ENCODE data around the gene INPP1. TPM values are rescaled to one million over a fixed set of nuclear protein-coding genes. Genes with fewer than 3 reads are reported as not detected.
"Not testable (repeated sequence)": the region's sequence is repeated elsewhere in the genome, so short reads cannot be mapped to it uniquely, and the experiment has no call there.

Gene INPP1
- total RNA-seq, 2 experiments from 2014 or later: 10.6 to 11.9 TPM

DNA sequence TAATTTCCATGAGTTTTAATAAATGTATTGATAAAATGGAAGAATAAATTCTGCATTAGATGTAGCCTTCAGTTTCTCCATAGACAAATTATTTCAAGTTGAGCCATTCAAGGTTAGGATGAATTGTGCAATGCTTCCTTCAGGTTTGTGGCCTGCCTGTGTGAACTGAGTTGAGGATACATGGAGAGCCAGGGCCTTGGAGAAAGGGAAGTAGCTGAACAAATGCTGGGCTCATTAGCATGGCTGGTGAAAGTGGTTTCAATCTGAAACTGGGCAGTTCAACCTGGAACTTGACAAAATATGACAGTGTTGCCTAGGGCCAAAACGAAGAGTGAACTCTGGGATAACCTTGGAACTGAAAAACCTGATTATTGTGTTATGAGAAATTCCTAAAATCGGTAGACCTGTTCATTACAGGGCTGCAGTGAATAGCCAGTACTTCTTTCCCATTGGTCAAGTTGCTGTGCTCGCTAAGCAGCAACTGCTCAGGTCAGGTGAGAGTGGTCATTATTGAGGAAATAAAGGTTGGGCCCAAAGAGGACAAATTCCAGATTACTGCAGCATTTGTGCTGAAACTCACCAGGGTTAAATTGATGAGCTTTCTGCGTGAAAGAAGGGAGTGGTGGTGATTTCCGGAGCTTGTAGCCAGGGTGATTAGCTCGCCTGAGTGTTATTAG is 12.7 kb downstream of the INPP1 start:
- DNase-seq: no peak
- POLR2A ChIA-PET: interaction anchor here (0.9 kb wide), 1 partner anchor 9 kb away, joined by 3 read pairs; no protein-coding TSS in a partner anchor
- Mint-ChIP-seq H3K36me3 (ENCODE audit: low read depth) (peaks cover 9% of the 10 kb centered on the region), H3K4me3 (no peak overlapping the region), H3K27ac (no peak overlapping the region), H3K27me3 (no peaks in the 10 kb centered on the region), H3K9me3 (no peaks in the 10 kb centered on the region), H3K4me1 (peaks cover 30% of the 10 kb centered on the region)
- CTCF ChIA-PET: interaction anchor here (1.4 kb wide), 1 partner anchor 12 kb away, joined by 5 read pairs; no protein-coding TSS in a partner anchor

DNA sequence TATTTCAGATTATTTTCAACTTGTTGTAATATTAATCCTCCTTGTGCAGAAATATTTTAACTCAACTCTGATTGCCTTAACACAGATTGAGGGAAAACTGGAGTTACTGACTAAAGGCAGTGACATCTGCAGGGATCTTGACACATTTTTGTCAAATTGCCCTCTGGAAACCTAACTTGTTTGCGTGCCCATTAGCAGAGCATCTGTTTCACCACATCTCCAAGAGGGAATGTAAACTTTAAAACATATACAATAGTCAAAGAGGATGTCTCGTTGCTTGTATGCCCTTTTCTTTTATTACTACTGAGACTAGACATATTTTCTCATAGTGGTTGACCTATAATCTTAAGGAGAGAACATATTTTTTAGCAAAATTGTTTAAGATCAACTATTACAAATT is 14.2 kb downstream of the INPP1 start:
- ChIA-PET CTCF (no interaction called here), POLR2A (no interaction called here)
- H3K27me3 Mint-ChIP-seq: no peaks in the 10 kb centered on the region
- no peak overlapping the region for H3K4me3 Mint-ChIP-seq
- H3K36me3 Mint-ChIP-seq (ENCODE audit: low read depth): no peaks in the 10 kb centered on the region
- no peak for DNase-seq
- H3K27ac Mint-ChIP-seq: no peak overlapping the region
- no peaks in the 10 kb centered on the region for H3K9me3 Mint-ChIP-seq
- H3K4me1 Mint-ChIP-seq: peaks cover 29% of the 10 kb centered on the region

DNA sequence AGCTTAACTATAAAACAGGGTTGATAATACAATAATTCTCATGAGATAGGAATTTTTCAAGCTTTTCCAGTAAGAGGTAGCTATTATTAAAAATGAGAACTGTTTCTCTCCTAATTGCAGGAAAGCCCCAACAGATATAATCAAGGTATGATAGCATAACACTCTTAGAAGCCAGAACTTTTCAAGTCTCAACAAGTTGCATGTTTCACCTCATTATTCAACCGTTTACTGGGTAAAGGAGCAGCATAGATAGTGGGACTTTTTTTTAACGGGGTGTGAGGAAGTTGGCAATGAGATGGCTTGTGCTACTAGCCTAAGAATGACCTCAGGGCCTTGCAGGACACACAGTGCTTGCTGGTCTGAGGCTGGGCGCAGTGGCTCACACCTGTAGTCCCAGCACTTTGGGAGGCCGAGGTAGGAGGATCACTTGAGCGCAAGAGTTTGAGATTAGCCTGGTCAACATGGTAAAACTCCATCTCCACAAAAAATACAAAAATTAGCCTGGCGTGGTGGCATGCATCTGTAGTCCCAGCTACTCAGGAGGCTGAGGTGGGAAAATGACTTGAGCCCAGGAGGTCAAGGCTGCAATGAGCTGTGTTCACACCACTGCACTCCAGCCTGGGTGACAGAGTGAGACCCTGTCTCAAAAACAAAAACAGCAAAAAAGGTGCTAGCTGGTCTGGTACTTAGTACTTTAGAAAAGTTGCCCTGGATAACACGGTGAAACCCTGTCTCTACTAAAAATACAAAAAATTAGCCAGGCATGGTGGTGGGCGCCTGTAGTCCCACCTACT is 15.5 kb downstream of the INPP1 start:
- ChIA-PET CTCF (interaction anchor here (0.8 to 1.1 kb wide), 2 partner anchors 15 to 270 kb away, joined by 3 to 6 read pairs; partner anchors contain the start of gene INPP1), POLR2A (interaction anchor here (1.3 to 2.2 kb wide), 3 partner anchors 15 to 175 kb away, joined by 8 to 17 read pairs (median 9); partner anchors contain the start of genes INPP1 and MFSD6)
- H3K36me3 Mint-ChIP-seq (ENCODE audit: low read depth); H3K27ac Mint-ChIP-seq; H3K27me3 Mint-ChIP-seq; H3K9me3 Mint-ChIP-seq; DNase-seq; H3K4me3 Mint-ChIP-seq: not testable (repeated sequence)
- peaks cover 27% of the 10 kb centered on the region for H3K4me1 Mint-ChIP-seq

DNA sequence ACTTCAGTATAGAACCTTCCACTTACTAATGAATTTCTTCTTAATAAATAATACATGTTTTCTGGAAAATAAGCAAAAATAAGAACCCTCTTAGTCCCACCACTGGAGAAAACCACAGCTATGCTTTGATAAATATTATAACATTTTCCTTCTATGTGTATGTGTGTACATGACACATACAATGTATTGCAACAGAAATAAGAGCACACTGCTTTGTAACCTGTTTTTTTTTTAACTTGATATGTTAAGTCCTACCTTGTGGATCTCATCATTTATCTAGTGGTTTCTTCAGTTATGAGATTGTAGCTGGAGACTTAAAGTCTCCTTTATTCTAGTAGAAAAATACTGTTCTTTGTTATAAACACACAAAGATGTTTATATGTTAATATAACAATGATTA is 17.2 kb downstream of the INPP1 start:
- Mint-ChIP-seq H3K4me3 (peak overlapping the region; percentile 82), H3K27ac (peak overlapping the region; percentile 81)
- POLR2A ChIA-PET: interaction anchor here (1.0 to 2.2 kb wide), 4 partner anchors 17 to 173 kb away, joined by 6 to 17 read pairs (median 8); partner anchors contain the start of genes HIBCH, INPP1 and MFSD6

DNA sequence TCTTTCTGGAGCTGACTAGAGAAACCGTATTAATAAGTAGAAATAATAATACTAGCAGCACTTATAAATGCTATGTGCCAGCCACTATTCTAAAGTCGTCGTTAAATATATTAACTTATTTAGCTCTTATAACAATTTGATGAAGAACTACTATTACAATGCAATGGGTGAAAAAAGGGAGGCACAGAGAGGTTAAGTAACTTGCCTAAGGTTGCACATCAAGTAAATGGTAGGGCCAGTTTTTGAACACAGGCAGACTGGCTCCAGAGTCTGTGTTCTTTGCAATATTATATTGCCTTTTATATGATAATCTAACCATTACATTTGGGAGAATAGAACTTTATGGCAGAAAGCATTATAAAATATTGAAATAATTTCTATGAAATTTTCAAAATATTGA is 17.6 kb downstream of the INPP1 start:
- peaks cover 27% of the 10 kb centered on the region for H3K4me1 Mint-ChIP-seq
- POLR2A ChIA-PET: interaction anchor here (1.6 to 2.2 kb wide), 2 partner anchors 17 to 173 kb away, joined by 8 to 17 read pairs; partner anchors contain the start of gene INPP1

More for the DNA sequence above, 17.2 kb downstream of the INPP1 start:
- Mint-ChIP-seq H3K4me1 (peaks cover 27% of the 10 kb centered on the region), H3K9me3 (no peaks in the 10 kb centered on the region), H3K27me3 (no peaks in the 10 kb centered on the region), H3K36me3 (ENCODE audit: low read depth) (peaks cover 7% of the 10 kb centered on the region)
- CTCF ChIA-PET: interaction anchor here (0.6 to 1.9 kb wide), 5 partner anchors 10 to 609 kb away, joined by 3 to 13 read pairs (median 4); partner anchors contain the start of genes HIBCH and INPP1
- DNase-seq: no peak

DNA sequence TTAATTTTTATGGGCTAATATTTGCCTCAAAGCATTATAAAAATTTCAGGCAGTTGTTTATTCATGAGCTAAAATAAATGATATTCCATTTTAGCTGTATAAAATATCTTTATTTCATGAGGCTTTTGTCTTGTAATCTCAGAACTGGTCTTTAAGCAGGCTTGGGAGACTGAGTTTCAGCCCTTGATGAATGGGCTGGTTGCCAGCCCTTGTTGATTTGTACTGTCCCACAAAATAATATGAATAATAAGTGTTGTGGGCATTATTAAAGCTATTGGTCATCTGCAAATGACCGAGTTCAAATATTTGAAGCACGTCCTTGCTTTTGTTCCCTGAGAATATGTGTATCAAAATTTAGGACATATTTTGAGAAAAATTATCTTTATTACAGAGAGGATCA is 18.2 kb downstream of the INPP1 start:
- no peak overlapping the region for H3K4me3 Mint-ChIP-seq
- H3K27ac Mint-ChIP-seq: no peak overlapping the region
- no peaks in the 10 kb centered on the region for H3K27me3 Mint-ChIP-seq
- H3K9me3 Mint-ChIP-seq: no peaks in the 10 kb centered on the region
- peaks cover 27% of the 10 kb centered on the region for H3K4me1 Mint-ChIP-seq
- no peak for DNase-seq
- peaks cover 7% of the 10 kb centered on the region for H3K36me3 Mint-ChIP-seq (ENCODE audit: low read depth)
- ChIA-PET POLR2A (no interaction called here), CTCF (interaction anchor here (1.8 to 1.9 kb wide), 2 partner anchors 18 to 42 kb away, joined by 8 to 13 read pairs; partner anchors contain the start of genes HIBCH and INPP1)

More for the DNA sequence above, 17.6 kb downstream of the INPP1 start:
- H3K36me3 Mint-ChIP-seq (ENCODE audit: low read depth): peaks cover 7% of the 10 kb centered on the region
- CTCF ChIA-PET: interaction anchor here (0.9 to 1.9 kb wide), 4 partner anchors 10 to 41 kb away, joined by 3 to 13 read pairs (median 6); partner anchors contain the start of genes HIBCH and INPP1
- no peak overlapping the region for H3K4me3 Mint-ChIP-seq
- H3K27ac Mint-ChIP-seq: no peak overlapping the region
- no peaks in the 10 kb centered on the region for H3K27me3 Mint-ChIP-seq
- no peak for DNase-seq
- H3K9me3 Mint-ChIP-seq: no peaks in the 10 kb centered on the region

DNA sequence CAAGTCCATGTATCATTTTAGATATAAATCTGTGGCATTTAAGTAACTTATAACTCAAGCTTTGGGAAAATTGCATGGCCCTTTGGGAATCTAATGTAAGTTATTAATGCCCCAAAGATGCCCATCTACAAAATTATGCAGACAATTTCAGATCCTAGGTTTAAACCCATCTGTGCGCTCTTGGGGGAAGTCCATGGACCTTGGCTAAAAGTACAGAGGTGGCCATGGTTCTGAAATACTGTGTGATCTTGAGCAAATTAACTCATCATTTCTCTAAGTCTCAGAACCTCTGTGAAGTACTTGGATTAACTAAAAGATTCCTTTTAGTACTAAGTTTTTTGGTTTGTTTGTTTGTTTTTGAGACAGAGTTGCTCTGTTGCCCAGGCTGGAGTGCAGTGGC is 19.5 kb downstream of the INPP1 start:
- no peaks in the 10 kb centered on the region for H3K27me3 Mint-ChIP-seq
- no peaks in the 10 kb centered on the region for H3K9me3 Mint-ChIP-seq
- H3K4me1 Mint-ChIP-seq: peaks cover 27% of the 10 kb centered on the region
- no peak for DNase-seq
- H3K4me3 Mint-ChIP-seq: no peak overlapping the region
- POLR2A ChIA-PET: no interaction called here
- H3K36me3 Mint-ChIP-seq (ENCODE audit: low read depth): peaks cover 9% of the 10 kb centered on the region
- CTCF ChIA-PET: no interaction called here
- H3K27ac Mint-ChIP-seq: no peak overlapping the region

DNA sequence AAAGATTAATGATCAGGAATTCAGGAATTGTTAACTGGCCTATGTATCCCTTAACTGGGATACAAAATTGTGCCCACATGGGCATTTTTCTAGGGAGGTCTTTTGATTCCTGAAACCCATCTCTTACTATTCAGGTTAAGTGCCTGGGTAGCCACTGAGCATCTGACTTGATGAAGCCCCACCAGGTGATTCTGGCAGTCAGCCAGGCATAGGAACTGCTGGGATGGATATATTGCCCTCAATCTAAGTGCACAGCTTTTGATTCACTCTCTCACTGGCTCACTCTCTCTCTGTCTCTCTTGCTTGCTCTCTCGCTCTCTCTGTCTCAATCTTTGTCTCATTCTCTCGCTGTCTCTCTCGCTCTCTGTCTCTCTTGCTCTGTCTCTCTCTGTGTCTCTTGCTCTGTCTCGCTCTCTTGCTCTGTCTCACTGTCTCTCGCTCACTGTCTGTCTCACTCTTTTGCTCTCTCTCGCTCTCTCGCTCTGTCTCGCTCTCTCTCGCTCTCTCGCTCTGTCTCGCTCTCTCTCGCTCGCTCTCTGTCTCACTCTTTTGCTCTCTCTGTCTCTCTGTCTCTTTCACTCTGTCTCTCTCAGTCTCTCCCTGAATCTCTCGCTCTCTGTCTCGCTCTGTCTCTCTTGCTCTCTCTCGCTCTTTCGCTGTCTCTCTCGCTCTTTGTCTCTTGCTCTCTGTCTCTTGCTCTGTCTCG is 22.3 kb downstream of the INPP1 start:
- no peak overlapping the region for H3K4me3 Mint-ChIP-seq
- H3K9me3 Mint-ChIP-seq: no peaks in the 10 kb centered on the region
- no peak overlapping the region for H3K27ac Mint-ChIP-seq
- peaks cover 10% of the 10 kb centered on the region for H3K4me1 Mint-ChIP-seq
- no peaks in the 10 kb centered on the region for H3K27me3 Mint-ChIP-seq
- H3K36me3 Mint-ChIP-seq (ENCODE audit: low read depth): peaks cover 26% of the 10 kb centered on the region
- ChIA-PET POLR2A (interaction anchor here (0.9 kb wide), 1 partner anchor 15 kb away, joined by 3 read pairs; no protein-coding TSS in a partner anchor), CTCF (no interaction called here)
- no peak for DNase-seq

DNA sequence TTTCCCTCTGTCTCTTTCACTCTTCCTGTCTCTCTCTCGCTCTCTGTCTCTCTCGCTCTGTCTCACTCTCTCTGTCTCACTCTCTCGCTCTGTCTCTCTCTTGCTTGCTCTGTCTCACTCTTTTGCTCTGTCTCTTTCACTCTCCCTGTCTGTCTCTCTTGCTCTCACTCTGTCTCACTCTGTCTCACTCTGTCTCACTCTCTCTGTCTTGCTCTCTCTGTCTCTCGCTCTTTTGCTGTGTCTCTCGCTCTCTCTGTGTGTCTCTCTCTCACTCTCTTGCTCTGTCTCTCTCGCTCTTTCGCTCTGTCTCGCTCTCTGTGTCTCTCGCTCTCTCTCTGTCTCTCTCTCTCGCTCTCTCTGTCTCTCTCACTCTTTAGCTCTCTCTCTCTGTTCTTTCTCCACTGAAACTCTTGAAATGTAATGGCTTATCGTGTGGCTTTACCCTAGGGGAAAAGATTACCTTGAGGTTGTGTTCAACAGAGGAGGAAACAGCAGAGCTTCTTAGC is 22.9 kb downstream of the INPP1 start:
- H3K36me3 Mint-ChIP-seq (ENCODE audit: low read depth): peaks cover 30% of the 10 kb centered on the region
- H3K27me3 Mint-ChIP-seq: no peaks in the 10 kb centered on the region
- no peak for DNase-seq
- no peaks in the 10 kb centered on the region for H3K9me3 Mint-ChIP-seq
- POLR2A ChIA-PET: no interaction called here
- H3K27ac Mint-ChIP-seq: no peak overlapping the region
- no peak overlapping the region for H3K4me3 Mint-ChIP-seq
- CTCF ChIA-PET: no interaction called here
- peaks cover 7% of the 10 kb centered on the region for H3K4me1 Mint-ChIP-seq

DNA sequence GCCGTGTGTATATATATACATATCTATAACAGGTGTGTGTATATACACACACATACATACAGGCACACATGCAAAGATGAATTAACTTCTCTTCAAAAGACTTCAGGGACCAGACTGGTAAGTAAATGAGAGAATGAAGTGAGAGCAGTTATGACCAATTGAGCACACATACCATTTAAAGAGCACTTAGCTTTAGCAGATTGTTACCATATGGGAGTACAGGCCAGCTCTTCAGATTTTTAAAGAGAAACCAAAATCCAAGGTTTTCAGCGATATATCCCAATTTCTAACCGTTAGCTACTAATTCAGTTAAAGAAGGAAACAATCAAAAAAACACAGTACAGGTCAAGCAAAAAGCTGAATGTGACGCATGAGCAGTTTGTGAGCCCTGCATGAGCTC is 23.7 kb downstream of the INPP1 start:
- H3K9me3 Mint-ChIP-seq: no peaks in the 10 kb centered on the region
- DNase-seq: no peak
- no peak overlapping the region for H3K4me3 Mint-ChIP-seq
- no peaks in the 10 kb centered on the region for H3K27me3 Mint-ChIP-seq
- peaks cover 3% of the 10 kb centered on the region for H3K4me1 Mint-ChIP-seq
- CTCF ChIA-PET: no interaction called here
- no peak overlapping the region for H3K27ac Mint-ChIP-seq
- H3K36me3 Mint-ChIP-seq (ENCODE audit: low read depth): peaks cover 30% of the 10 kb centered on the region
- POLR2A ChIA-PET: no interaction called here

DNA sequence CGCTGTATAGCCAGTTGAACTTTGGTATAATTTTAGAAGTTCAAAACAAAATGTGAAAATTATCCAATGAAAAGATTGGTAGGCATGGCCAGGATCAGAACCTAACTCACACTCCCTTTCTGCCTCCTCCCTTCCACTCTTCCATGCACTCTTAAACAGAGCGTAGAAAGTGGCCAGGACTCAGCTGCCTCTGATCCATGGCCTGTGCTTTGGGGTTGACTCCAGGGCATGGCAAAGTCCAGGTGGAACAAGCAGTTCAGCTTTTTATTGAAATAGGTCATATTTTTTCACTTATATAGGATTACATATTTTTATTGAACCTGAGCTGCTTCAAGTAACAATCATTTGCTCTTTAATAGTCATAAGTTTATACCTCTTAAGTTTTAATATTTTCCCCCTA is 26.2 kb downstream of the INPP1 start:
- CTCF ChIA-PET: interaction anchor here (1.7 to 2.2 kb wide), 2 partner anchors 16 to 281 kb away, joined by 4 to 7 read pairs; no protein-coding TSS in a partner anchor
- DNase-seq: no peak
- POLR2A ChIA-PET: no interaction called here
- Mint-ChIP-seq H3K4me3 (no peak overlapping the region), H3K27me3 (no peaks in the 10 kb centered on the region), H3K36me3 (ENCODE audit: low read depth) (peaks cover 24% of the 10 kb centered on the region), H3K4me1 (no peaks in the 10 kb centered on the region), H3K27ac (no peak overlapping the region), H3K9me3 (no peaks in the 10 kb centered on the region)

DNA sequence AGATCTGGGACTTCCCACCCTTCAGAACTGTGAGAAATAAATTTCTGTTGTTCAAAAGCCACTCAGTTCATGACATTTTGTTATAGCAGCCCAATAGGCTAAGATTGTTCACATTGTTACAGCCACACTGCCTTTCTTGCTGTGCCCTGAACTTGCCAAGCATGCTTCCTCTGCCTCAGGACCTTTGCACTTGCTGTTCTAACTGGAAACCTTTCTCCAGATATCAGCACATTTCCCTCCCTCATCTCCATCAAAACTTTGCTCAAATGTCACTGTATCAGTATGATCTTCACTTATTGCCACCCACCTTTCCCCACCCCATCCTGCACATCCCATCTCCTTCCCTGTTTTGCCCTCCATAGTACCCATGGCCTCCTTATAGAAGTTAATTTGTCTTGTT is 32.7 kb downstream of the INPP1 start:
- Mint-ChIP-seq H3K27me3 (peaks cover 2% of the 10 kb centered on the region), H3K36me3 (ENCODE audit: low read depth) (peaks cover under 1% of the 10 kb centered on the region), H3K27ac (no peak overlapping the region), H3K9me3 (no peaks in the 10 kb centered on the region), H3K4me1 (no peaks in the 10 kb centered on the region), H3K4me3 (no peak overlapping the region)
- CTCF ChIA-PET: interaction anchor here (1.2 kb wide), 1 partner anchor 8 kb away, joined by 3 read pairs; no protein-coding TSS in a partner anchor
- DNase-seq: no peak
- POLR2A ChIA-PET: no interaction called here

All from activated CD4-positive, alpha-beta memory T cell treated with anti-CD3 and anti-CD28 coated beads, Interleukin-2, amount 10 ng/mL, durations not matched to agents 7 days and 5 days (primary cell).